Uterus (tissue), 4 donors: ENCODE measurements around the gene ZNF462. TPM values are rescaled to one million over a fixed set of nuclear protein-coding genes. Genes with fewer than 3 reads are reported as not detected.

Source experiments
- DNase-seq, 2 donors: peaks; one replicate each; pipeline ENCODE4 v3.0.0-alpha.2; 2019 to 2020
- H3K27ac ChIP-seq, 2 donors: fragments of 200-600 bp; sonication (generic); 1 replicate in 1 of 2; 2 replicates in 1 of 2; pipeline ENCODE4 v1.5.1; 2016 to 2018
- H3K27me3 ChIP-seq, 2 donors: fragments of 200-600 bp; sonication (generic); one replicate each; pipeline ENCODE4 v1.5.1; 2018 to 2019; ENCODE audit warnings: control low read depth in 1 of 2
- H3K36me3 ChIP-seq, 2 donors: fragments of 200-600 bp; sonication (generic); one replicate each; pipeline ENCODE4 v1.5.1; 2019; ENCODE audit warnings: control low read depth in 1 of 2
- H3K4me1 ChIP-seq, 2 donors: fragments of 200-600 bp; sonication (generic); one replicate each; pipeline ENCODE4 v1.5.1; 2018 to 2019; ENCODE audit warnings: control low read depth in 1 of 2
- H3K4me3 ChIP-seq, 2 donors: fragments of 200-600 bp; sonication (generic); 1 replicate in 1 of 2; 2 replicates in 1 of 2; pipeline ENCODE4 v1.5.1; 2018 to 2019; ENCODE audit warnings: mild to moderate bottlenecking in 1 of 2
- H3K9me3 ChIP-seq, 2 donors: fragments of 200-600 bp; sonication (generic); one replicate each; pipeline ENCODE4 v1.5.1; 2019; ENCODE audit warnings: control low read depth in 1 of 2
- CTCF ChIP-seq, 4 experiments: fragments of 200-600 bp in 2 of 4; fragments of 450-650 bp in 2 of 4; sonication (generic) in 2 of 4; IDR thresholded peaks; one replicate each; pipeline ENCODE4 v1.5.1; 2016 to 2019; ENCODE audit warnings: antibody characterized with exemption in 4 of 4, mild to moderate bottlenecking in 2 of 4, moderate library complexity in 1 of 4
- POLR2A ChIP-seq, 2 donors: fragments of 450-650 bp; IDR thresholded peaks; one replicate each; pipeline ENCODE4 v1.6.1; 2016; ENCODE audit warnings: antibody characterized with exemption in 2 of 2, mild to moderate bottlenecking in 1 of 2, moderate library complexity in 1 of 2
- intact Hi-C: fragments of 100-400 bp; cut with DNase I; formaldehyde crosslinking; loops from one replicate; pipeline ENCODE4 v1.15.1; 2023; ENCODE audit warnings: low total_unique reads
- total RNA-seq, 4 donors: library from RNA; depleted of rRNA in 3 of 4; stranded (reverse); fragments of >200 nt in 3 of 4; gene quantifications; one replicate each; pipeline versions ENCODE4 v1.1.0 to v1.2.4, GENCODE V29; 2014 to 2023
- donor health status: DM: yes; HTN: yes; CAD: no.

Gene ZNF462
- total RNA-seq, 4 donors from 2014 or later: 18.2 to 136 (median 60.1) TPM

- no peaks in the 10 kb centered on the region for H3K27me3 ChIP-seq
- no peaks in the 10 kb centered on the region for H3K36me3 ChIP-seq
- intact Hi-C loops: no loop called here
- no peak for DNase-seq
- TF ChIP-seq POLR2A (IDR thresholded peaks at IDR 0.05) (no peak), CTCF (IDR thresholded peaks at IDR 0.05) (no peak)
- no peaks in the 10 kb centered on the region for H3K9me3 ChIP-seq
- H3K4me3 ChIP-seq: no peak overlapping the region
- H3K4me1 ChIP-seq: peaks cover 0 to 4% of the 10 kb centered on the region in 2 donors
- H3K27ac ChIP-seq: no peak overlapping the region
These were observed 171.9 kb downstream of the ZNF462 start for GRCh38 chr9:107034831-107035230.

- Histone ChIP-seq H3K27ac (no peak overlapping the region), H3K36me3 (no peaks in the 10 kb centered on the region), H3K9me3 (no peaks in the 10 kb centered on the region), H3K27me3 (no peaks in the 10 kb centered on the region), H3K4me3 (no peak overlapping the region), H3K4me1 (peaks cover 0 to 4% of the 10 kb centered on the region in 2 donors)
- DNase-seq: no peak
- TF ChIP-seq CTCF (IDR thresholded peaks at IDR 0.05) (no peak), POLR2A (IDR thresholded peaks at IDR 0.05) (no peak)
- intact Hi-C loops: no loop called here
These were observed 173.4 kb downstream of the ZNF462 start for GRCh38 chr9:107036367-107036766.

GRCh38 chr9:107039542-107039941 lies 176.6 kb downstream of the ZNF462 start:
- Histone ChIP-seq H3K36me3 (no peaks in the 10 kb centered on the region), H3K4me1 (peaks cover 0 to 4% of the 10 kb centered on the region in 2 donors), H3K9me3 (no peaks in the 10 kb centered on the region), H3K27me3 (no peaks in the 10 kb centered on the region), H3K27ac (no peak overlapping the region), H3K4me3 (no peak overlapping the region)
- intact Hi-C loops: no loop called here
- no peak for DNase-seq
- no peak for TF ChIP-seq POLR2A (IDR thresholded peaks at IDR 0.05)
- TF ChIP-seq CTCF (IDR thresholded peaks at IDR 0.05): no peak

- Histone ChIP-seq H3K36me3 (no peaks in the 10 kb centered on the region), H3K4me3 (no peak overlapping the region), H3K27me3 (no peaks in the 10 kb centered on the region), H3K27ac (no peak overlapping the region), H3K4me1 (peaks cover 0 to 4% of the 10 kb centered on the region in 2 donors), H3K9me3 (no peaks in the 10 kb centered on the region)
- no peak for TF ChIP-seq POLR2A (IDR thresholded peaks at IDR 0.05)
- TF ChIP-seq CTCF (IDR thresholded peaks at IDR 0.05): no peak
- intact Hi-C loops: no loop called here
- no peak for DNase-seq
These were observed 179.6 kb downstream of the ZNF462 start for GRCh38 chr9:107042606-107043005.

GRCh38 chr9:107043886-107044285 lies 180.9 kb downstream of the ZNF462 start:
- Histone ChIP-seq H3K36me3 (no peaks in the 10 kb centered on the region), H3K27me3 (no peaks in the 10 kb centered on the region), H3K4me1 (no peaks in the 10 kb centered on the region), H3K27ac (no peak overlapping the region), H3K4me3 (no peak overlapping the region), H3K9me3 (no peaks in the 10 kb centered on the region)
- peak in 2 of 4 experiments; percentile 8 to 14 for TF ChIP-seq CTCF (IDR thresholded peaks at IDR 0.05)
- no peak for TF ChIP-seq POLR2A (IDR thresholded peaks at IDR 0.05)
- DNase-seq: no peak
- intact Hi-C loops: no loop called here
